22Rv1 (cell line): ENCODE results near the gene TECR.
"Not testable (repeated sequence)": the region's sequence is repeated elsewhere in the genome, so short reads cannot be mapped to it uniquely, and the experiment has no call there.

ENCODE experiments used
- H3K27ac ChIP-seq: fragments of 450-650 bp; 2 replicates; pipeline ENCODE4 v1.5.1; 2017
- CTCF ChIP-seq: fragments of 450-650 bp; IDR thresholded peaks from 2 replicates; pipeline ENCODE4 v1.5.1; 2017; ENCODE audit warnings: mild to moderate bottlenecking
- ZFX ChIP-seq: fragments of 450-650 bp; IDR thresholded peaks from 2 replicates; pipeline ENCODE4 v1.6.1; 2017; ENCODE audit warnings: antibody characterized with exemption, borderline replicate concordance

TECR gene

GRCh38 chr19:14599548-14600147 is 70.3 kb downstream of the TECR start:
- TF ChIP-seq ZFX (no peak), CTCF (no peak)
- no peak overlapping the region for H3K27ac ChIP-seq

GRCh38 chr19:14603990-14604387 is 74.6 kb downstream of the TECR start:
- H3K27ac ChIP-seq, result no peak overlapping the region

GRCh38 chr19:14606627-14607026 is 77.2 kb downstream of the TECR start:
- no peak for TF ChIP-seq CTCF
- no peak for TF ChIP-seq ZFX
- no peak overlapping the region for H3K27ac ChIP-seq

More at GRCh38 chr19:14603990-14604387, 74.6 kb downstream of the TECR start:
- TF ChIP-seq CTCF (no peak), ZFX (no peak)

DNA sequence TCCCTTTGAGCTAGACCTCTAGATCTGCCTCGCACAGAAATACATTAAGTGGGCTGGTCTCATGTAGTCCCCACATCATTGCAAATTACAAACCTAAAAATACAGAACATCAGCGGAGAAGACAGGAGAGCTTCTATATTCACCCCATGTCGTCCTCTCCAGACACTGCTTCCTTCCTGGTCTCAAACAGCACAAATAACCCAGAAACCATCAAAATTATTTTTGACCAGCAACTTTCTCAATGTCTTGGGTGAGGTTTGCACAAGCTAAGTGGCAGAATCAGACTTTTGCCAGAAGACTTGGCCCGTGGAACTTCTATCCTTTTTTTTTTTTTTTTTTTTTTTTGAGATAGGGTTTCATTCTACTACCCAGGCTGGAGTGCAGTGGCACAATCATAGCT is 81.7 kb downstream of the TECR start:
- TF ChIP-seq CTCF (no peak), ZFX (no peak)

DNA sequence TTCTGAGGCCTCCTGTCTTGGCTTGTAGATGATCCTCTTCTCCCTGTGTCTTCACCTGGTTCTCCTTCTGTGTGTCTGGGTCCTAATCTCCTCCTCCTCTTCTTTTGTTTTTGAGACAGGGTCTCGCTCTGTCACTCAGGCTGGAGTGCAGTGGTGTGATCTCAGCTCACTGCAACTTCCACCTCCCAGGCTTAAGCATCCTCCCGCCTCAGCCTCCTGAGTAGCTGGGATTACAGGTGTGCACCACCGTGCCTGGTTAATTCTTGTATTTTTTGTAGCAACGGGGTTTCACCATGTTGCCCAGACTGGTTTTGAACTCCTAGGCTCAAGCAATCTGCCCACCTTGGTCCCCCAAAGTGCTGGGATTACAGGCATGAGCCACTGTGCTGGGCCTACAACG is 82.8 kb downstream of the TECR start:
- H3K27ac ChIP-seq, result not testable (repeated sequence)

More for the DNA sequence above, 81.7 kb downstream of the TECR start:
- H3K27ac ChIP-seq, result no peak overlapping the region

- no peak overlapping the region for H3K27ac ChIP-seq
- TF ChIP-seq CTCF (no peak), ZFX (no peak)
These were observed 83.3 kb downstream of the TECR start for GRCh38 chr19:14612657-14613056.

DNA sequence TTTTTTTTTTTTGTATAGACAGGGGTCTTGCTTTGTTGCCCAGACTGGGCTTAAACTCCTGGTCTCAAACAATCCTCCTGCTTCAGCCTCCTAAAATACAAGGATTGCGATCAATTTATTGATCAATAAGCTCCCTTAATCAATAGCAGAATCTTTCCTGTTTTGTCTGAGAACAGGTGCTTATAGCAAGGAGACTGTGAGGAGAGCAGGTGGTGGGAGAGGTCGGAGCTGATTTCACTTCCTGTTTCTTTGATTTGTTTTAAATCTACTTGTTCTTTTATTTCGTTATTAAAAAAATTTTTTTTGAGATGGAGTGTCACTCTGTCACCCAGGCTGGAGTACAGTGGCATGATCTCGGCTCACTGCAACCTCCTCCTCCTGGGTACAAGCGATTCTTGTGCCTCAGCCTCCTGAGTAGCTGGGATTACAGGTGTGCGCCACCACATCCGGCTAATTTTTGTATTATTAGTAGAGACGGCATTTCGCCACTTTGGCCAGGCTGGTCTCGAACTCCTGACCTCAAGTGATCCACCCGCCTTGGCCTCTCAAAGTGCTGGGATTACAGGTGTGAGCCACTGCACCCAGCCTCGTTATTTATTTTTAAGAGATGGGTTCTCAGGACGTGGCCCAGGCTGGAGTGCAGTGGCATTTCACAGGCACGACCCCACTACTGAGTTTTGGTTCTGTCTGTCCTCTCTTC is 84.2 kb downstream of the TECR start:
- H3K27ac ChIP-seq, result not testable (repeated sequence)

DNA sequence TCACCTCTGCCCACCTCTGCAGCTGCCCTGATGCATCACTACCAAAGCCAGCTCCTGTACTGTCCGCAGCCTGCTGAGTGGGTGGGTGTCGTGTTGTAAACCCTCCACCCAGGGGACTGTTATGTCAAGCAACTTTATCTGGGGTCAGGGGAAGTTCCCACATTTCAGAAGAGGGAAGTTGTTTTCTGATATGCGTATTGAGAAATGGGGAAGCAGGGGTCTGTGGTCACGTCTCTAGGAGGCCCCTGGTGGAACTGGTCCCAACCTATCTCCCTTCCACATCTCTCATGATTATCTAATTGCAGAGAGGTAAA is 84.7 kb downstream of the TECR start:
- no peak for TF ChIP-seq ZFX
- TF ChIP-seq CTCF, result no peak
- H3K27ac ChIP-seq, result no peak overlapping the region
